ENCODE measurements around the gene PDE1A. TPM values are rescaled to one million over a fixed set of nuclear protein-coding genes. Genes with fewer than 3 reads are reported as not detected.

Gene PDE1A
- total and polyA plus RNA-seq, 10 of the 15 experiments (the other 5 are each of a cell fraction or from before 2014, with no cell fraction given), result 1.1 TPM; not detected in 9

DNA sequence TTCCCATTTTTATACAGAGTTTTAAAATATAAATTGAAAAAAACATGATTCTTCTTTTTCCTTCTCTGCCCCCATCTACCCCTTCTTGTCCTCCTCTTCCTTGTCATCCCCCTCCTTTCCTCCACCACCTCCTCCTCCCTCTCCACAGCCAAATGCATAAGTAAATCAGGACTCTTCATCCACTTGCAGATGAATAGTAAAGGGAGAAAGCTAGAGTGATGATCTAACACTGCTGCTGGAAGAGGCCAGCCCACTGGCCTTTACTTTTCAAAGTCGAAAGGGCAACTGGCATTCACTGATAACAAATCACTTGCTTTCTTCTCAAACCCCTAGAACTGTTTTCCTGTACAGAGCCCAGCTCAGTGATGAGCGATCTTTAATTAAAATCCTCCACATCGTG, 205.8 kb downstream of the PDE1A start (continued):
- no peak for TF ChIP-seq SMARCA5 (IDR thresholded peaks at IDR 0.05)
- TF ChIP-seq CBX5 (IDR thresholded peaks at IDR 0.05; ENCODE audit: low read depth), result no peak
- TF ChIP-seq FOXM1 (IDR thresholded peaks at IDR 0.05; ENCODE audit: low read depth, low read length), result no peak
- TF ChIP-seq, protein P1, sequence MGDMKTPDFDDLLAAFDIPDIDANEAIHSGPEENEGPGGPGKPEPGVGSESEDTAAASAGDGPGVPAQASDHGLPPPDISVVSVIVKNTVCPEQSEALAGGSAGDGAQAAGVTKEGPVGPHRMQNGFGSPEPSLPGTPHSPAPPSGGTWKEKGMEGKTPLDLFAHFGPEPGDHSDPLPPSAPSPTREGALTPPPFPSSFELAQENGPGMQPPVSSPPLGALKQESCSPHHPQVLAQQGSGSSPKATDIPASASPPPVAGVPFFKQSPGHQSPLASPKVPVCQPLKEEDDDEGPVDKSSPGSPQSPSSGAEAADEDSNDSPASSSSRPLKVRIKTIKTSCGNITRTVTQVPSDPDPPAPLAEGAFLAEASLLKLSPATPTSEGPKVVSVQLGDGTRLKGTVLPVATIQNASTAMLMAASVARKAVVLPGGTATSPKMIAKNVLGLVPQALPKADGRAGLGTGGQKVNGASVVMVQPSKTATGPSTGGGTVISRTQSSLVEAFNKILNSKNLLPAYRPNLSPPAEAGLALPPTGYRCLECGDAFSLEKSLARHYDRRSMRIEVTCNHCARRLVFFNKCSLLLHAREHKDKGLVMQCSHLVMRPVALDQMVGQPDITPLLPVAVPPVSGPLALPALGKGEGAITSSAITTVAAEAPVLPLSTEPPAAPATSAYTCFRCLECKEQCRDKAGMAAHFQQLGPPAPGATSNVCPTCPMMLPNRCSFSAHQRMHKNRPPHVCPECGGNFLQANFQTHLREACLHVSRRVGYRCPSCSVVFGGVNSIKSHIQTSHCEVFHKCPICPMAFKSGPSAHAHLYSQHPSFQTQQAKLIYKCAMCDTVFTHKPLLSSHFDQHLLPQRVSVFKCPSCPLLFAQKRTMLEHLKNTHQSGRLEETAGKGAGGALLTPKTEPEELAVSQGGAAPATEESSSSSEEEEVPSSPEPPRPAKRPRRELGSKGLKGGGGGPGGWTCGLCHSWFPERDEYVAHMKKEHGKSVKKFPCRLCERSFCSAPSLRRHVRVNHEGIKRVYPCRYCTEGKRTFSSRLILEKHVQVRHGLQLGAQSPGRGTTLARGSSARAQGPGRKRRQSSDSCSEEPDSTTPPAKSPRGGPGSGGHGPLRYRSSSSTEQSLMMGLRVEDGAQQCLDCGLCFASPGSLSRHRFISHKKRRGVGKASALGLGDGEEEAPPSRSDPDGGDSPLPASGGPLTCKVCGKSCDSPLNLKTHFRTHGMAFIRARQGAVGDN (IDR thresholded peaks at IDR 0.05), result no peak

DNA sequence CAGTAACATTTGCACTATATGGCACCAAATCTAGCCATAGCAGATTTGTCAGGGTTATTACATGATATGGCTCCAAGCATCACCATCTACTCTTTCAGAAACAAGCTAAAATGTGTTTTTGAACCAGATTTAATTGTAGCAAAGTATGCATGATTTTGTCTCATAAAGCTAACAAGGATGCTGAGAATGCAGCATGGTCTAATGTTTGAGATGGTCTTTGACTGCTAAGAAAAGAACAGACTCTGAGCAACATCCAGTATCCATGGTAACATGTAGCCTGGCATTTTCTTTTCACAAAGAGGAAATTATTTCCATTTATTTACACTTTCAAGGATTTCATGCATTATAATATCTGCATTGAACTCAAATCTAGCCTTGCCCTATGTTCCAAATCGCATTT, 206.5 kb downstream of the PDE1A start:
- Histone ChIP-seq H3K4me1 (ENCODE audit: control insufficient read depth, insufficient read depth, low read length) (no peaks in the 10 kb centered on the region), H3K4me2 (ENCODE audit: control insufficient read depth, insufficient read depth) (no peak overlapping the region), H3K9me3 (replicated peaks; ENCODE audit: control insufficient read depth, insufficient read depth, low read length) (no peaks in the 10 kb centered on the region), H3K27me3 (replicated peaks in 1 of 2; ENCODE audit: control insufficient read depth in 2 of 2, insufficient read depth in 2 of 2, low read length in 1 of 2) (no peaks in the 10 kb centered on the region), H3K27ac (ENCODE audit: control insufficient read depth, insufficient read depth) (no peak overlapping the region), H4K20me1 (ENCODE audit: control insufficient read depth, insufficient read depth) (no peaks in the 10 kb centered on the region), H3K79me2 (ENCODE audit: control insufficient read depth, insufficient read depth, low read length) (no peaks in the 10 kb centered on the region), H2AFZ (ENCODE audit: control insufficient read depth, low read depth, low read length) (no peak overlapping the region), H3K36me3 (ENCODE audit: control insufficient read depth in 2 of 2, insufficient read depth in 2 of 2, low read length in 1 of 2) (no peaks in the 10 kb centered on the region), H3K9ac (ENCODE audit: control insufficient read depth, insufficient read depth, low read length) (no peak overlapping the region), H3K4me3 (no peak overlapping the region)
- POLR2A ChIA-PET, result no interaction called here
- RAD21 ChIA-PET (ENCODE audit: unreplicated experiment), result no interaction called here
- ATAC-seq (no peak), FAIRE-seq (no peak), DNase-seq (ENCODE audit: low read depth, low spot score) (no peak)
- intact Hi-C loops (cut with micrococcal nuclease; ENCODE audit: unreplicated experiment), result no loop called here
- no TSS peak for BruUV-seq (replicated peaks)
- SMC1A ChIA-PET (ENCODE audit: uncharacterized antibody, unreplicated experiment), result no interaction called here
- CTCF ChIA-PET, result no interaction called here
- 0% methylated on average over 1 of the region's 1 CpG for WGBS (ENCODE audit: insufficient coverage, insufficient replicate concordance, low lambda C conversion rate, missing lambda C conversion rate)
- in situ Hi-C loops (cut with MboI), result no loop called here
- TF ChIP-seq, protein P2, sequence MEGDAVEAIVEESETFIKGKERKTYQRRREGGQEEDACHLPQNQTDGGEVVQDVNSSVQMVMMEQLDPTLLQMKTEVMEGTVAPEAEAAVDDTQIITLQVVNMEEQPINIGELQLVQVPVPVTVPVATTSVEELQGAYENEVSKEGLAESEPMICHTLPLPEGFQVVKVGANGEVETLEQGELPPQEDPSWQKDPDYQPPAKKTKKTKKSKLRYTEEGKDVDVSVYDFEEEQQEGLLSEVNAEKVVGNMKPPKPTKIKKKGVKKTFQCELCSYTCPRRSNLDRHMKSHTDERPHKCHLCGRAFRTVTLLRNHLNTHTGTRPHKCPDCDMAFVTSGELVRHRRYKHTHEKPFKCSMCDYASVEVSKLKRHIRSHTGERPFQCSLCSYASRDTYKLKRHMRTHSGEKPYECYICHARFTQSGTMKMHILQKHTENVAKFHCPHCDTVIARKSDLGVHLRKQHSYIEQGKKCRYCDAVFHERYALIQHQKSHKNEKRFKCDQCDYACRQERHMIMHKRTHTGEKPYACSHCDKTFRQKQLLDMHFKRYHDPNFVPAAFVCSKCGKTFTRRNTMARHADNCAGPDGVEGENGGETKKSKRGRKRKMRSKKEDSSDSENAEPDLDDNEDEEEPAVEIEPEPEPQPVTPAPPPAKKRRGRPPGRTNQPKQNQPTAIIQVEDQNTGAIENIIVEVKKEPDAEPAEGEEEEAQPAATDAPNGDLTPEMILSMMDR (IDR thresholded peaks at IDR 0.05 in 2 of 3, conservative IDR thresholded peaks at IDR 0.05 in 1 of 3; ENCODE audit: control insufficient read depth in 2 of 3, extremely low read depth in 1 of 3, insufficient read depth in 1 of 3, low read depth in 3 of 3, low read length in 3 of 3), result no peak
- TF ChIP-seq CREM (IDR thresholded peaks at IDR 0.05; ENCODE audit: low read depth) (no peak), SMAD1 (IDR thresholded peaks at IDR 0.05; ENCODE audit: low read depth, partially characterized antibody) (no peak), ZNF207 (IDR thresholded peaks at IDR 0.05; ENCODE audit: borderline replicate concordance) (no peak), SREBF1 (IDR thresholded peaks at IDR 0.05; ENCODE audit: low read length) (no peak)
- TF ChIP-seq, protein P3, sequence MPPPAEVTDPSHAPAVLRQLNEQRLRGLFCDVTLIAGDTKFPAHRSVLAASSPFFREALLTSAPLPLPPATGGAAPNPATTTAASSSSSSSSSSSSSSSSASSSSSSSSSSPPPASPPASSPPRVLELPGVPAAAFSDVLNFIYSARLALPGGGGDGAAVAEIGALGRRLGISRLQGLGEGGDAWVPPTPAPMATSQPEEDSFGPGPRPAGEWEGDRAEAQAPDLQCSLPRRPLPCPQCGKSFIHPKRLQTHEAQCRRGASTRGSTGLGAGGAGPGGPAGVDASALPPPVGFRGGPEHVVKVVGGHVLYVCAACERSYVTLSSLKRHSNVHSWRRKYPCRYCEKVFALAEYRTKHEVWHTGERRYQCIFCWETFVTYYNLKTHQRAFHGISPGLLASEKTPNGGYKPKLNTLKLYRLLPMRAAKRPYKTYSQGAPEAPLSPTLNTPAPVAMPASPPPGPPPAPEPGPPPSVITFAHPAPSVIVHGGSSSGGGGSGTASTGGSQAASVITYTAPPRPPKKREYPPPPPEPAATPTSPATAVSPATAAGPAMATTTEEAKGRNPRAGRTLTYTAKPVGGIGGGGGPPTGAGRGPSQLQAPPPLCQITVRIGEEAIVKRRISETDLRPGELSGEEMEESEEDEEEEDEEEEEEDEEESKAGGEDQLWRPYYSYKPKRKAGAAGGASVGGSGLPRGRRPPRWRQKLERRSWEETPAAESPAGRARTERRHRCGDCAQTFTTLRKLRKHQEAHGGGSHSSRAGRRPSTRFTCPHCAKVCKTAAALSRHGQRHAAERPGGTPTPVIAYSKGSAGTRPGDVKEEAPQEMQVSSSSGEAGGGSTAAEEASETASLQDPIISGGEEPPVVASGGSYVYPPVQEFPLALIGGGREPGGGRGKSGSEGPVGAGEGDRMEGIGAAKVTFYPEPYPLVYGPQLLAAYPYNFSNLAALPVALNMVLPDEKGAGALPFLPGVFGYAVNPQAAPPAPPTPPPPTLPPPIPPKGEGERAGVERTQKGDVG (CRISPR knock-in tag; IDR thresholded peaks at IDR 0.05), result no peak

All from GM12878 (cell line).